Thyroid gland (tissue), 4 donors: Measurements from ENCODE around the gene PKNOX2. TPM values are rescaled to one million over a fixed set of nuclear protein-coding genes. Genes with fewer than 3 reads are reported as not detected.

ENCODE experiments used
- DNase-seq, 2 donors: peaks; one replicate each; pipeline ENCODE4 v3.0.0-alpha.2; 2019
- H3K27ac ChIP-seq, 3 donors: fragments of 200-600 bp; sonication (generic); 1 replicate in 2 of 3; 2 replicates in 1 of 3; pipeline ENCODE4 v1.5.1; 2016 to 2019; ENCODE audit warnings: mild to moderate bottlenecking in 1 of 3, moderate library complexity in 1 of 3
- H3K27me3 ChIP-seq: fragments of 200-600 bp; sonication (generic); one replicate; pipeline ENCODE4 v1.5.1; 2019
- H3K36me3 ChIP-seq, 2 donors: fragments of 200-600 bp; sonication (generic); one replicate each; pipeline ENCODE4 v1.5.1; 2016 to 2019
- H3K4me1 ChIP-seq, 2 donors: fragments of 200-600 bp; sonication (generic); one replicate each; pipeline ENCODE4 v1.5.1; 2017 to 2019
- H3K4me3 ChIP-seq, 3 donors: fragments of 200-600 bp; sonication (generic); replicated peaks in 1 of 3; 1 replicate in 2 of 3; 2 replicates in 1 of 3; pipeline ENCODE4 v1.5.1; 2016; ENCODE audit warnings: mild to moderate bottlenecking in 1 of 3
- H3K9me3 ChIP-seq: fragments of 200-600 bp; sonication (generic); one replicate; pipeline ENCODE4 v1.5.1; 2017
- CTCF ChIP-seq, 6 experiments: fragments of 200-600 bp in 3 of 6; fragments of 450-650 bp in 3 of 6; sonication (generic) in 3 of 6; IDR thresholded peaks; one replicate each; pipeline ENCODE4 v1.5.1; 2016 to 2019; ENCODE audit warnings: antibody characterized with exemption in 6 of 6, mild to moderate bottlenecking in 2 of 6, inconsistent platforms in 1 of 6, moderate library complexity in 1 of 6
- POLR2A ChIP-seq, 2 donors: fragments of 450-650 bp; IDR thresholded peaks; one replicate each; pipeline ENCODE4 v1.6.1; 2017; ENCODE audit warnings: antibody characterized with exemption in 2 of 2, mild to moderate bottlenecking in 2 of 2, moderate library complexity in 1 of 2
- WGBS, 2 donors: methylation state at CpG; one replicate each; pipeline ENCODE4 v1.1.5; 2017; 5-methylcytosine and 5-hydroxymethylcytosine counted together
- intact Hi-C: fragments of 100-400 bp; cut with DNase I; formaldehyde crosslinking; loops from one replicate; pipeline ENCODE4 v1.15.1; 2023
- total RNA-seq, 4 donors: library from RNA; depleted of rRNA; stranded (reverse); fragments of >200 nt; gene quantifications; one replicate each; pipeline ENCODE4 v1.2.3, GENCODE V29; 2016

Gene PKNOX2
- total RNA-seq, 4 donors from 2014 or later: 6.3 to 28.0 (median 18.7) TPM

GRCh38 chr11:125241104-125241503 lies 76.6 kb downstream of the PKNOX2 start:
- no peaks in the 10 kb centered on the region for H3K36me3 ChIP-seq
- no peak for DNase-seq
- H3K4me3 ChIP-seq: no peak overlapping the region
- TF ChIP-seq CTCF (IDR thresholded peaks at IDR 0.05) (no peak), POLR2A (IDR thresholded peaks at IDR 0.05) (no peak)
- no peaks in the 10 kb centered on the region for H3K27me3 ChIP-seq
- H3K4me1 ChIP-seq: peaks cover 0 to 9% of the 10 kb centered on the region in 2 donors
- no peak overlapping the region for H3K27ac ChIP-seq
- no peaks in the 10 kb centered on the region for H3K9me3 ChIP-seq
- intact Hi-C loops: no loop called here
- WGBS, 2 donors: 95 to 97% methylated on average over 5 of the region's 5 CpGs

GRCh38 chr11:125242141-125242775 lies 77.7 kb downstream of the PKNOX2 start:
- H3K36me3 ChIP-seq: no peaks in the 10 kb centered on the region
- WGBS, 2 donors: 88 to 94% methylated on average over 11 of the region's 11 CpGs
- no peaks in the 10 kb centered on the region for H3K9me3 ChIP-seq
- intact Hi-C loops: no loop called here
- TF ChIP-seq CTCF (IDR thresholded peaks at IDR 0.05): no peak
- no peak for TF ChIP-seq POLR2A (IDR thresholded peaks at IDR 0.05)
- no peak overlapping the region for H3K4me3 ChIP-seq
- peaks cover 0 to 12% of the 10 kb centered on the region in 2 donors for H3K4me1 ChIP-seq
- no peak overlapping the region for H3K27ac ChIP-seq
- no peaks in the 10 kb centered on the region for H3K27me3 ChIP-seq
- no peak for DNase-seq

GRCh38 chr11:125244166-125244565 lies 79.6 kb downstream of the PKNOX2 start:
- TF ChIP-seq POLR2A (IDR thresholded peaks at IDR 0.05) (no peak), CTCF (IDR thresholded peaks at IDR 0.05) (no peak)
- Histone ChIP-seq H3K27ac (no peak overlapping the region), H3K4me3 (no peak overlapping the region), H3K4me1 (peaks cover 0 to 17% of the 10 kb centered on the region in 2 donors), H3K9me3 (no peaks in the 10 kb centered on the region), H3K36me3 (no peaks in the 10 kb centered on the region), H3K27me3 (no peaks in the 10 kb centered on the region)
- DNase-seq: no peak
- WGBS, 2 donors: 81 to 100% methylated on average over 1 to 3 of the region's 4 CpGs
- intact Hi-C loops: no loop called here

GRCh38 chr11:125245299-125245698 lies 80.7 kb downstream of the PKNOX2 start:
- intact Hi-C loops: no loop called here
- peaks cover 0 to 17% of the 10 kb centered on the region in 2 donors for H3K4me1 ChIP-seq
- no peaks in the 10 kb centered on the region for H3K9me3 ChIP-seq
- 50 to 69% methylated on average over 1 to 4 of the region's 4 CpGs for WGBS, 2 donors
- no peak for DNase-seq
- no peak for TF ChIP-seq CTCF (IDR thresholded peaks at IDR 0.05)
- TF ChIP-seq POLR2A (IDR thresholded peaks at IDR 0.05): no peak
- H3K27me3 ChIP-seq: no peaks in the 10 kb centered on the region
- no peak overlapping the region for H3K4me3 ChIP-seq
- no peaks in the 10 kb centered on the region for H3K36me3 ChIP-seq
- no peak overlapping the region for H3K27ac ChIP-seq

- H3K36me3 ChIP-seq: no peaks in the 10 kb centered on the region
- 38 to 86% methylated on average over 1 to 2 of the region's 2 CpGs for WGBS, 2 donors
Observed at GRCh38 chr11:125247431-125247830, 82.9 kb downstream of the PKNOX2 start.

More at GRCh38 chr11:125247431-125247830, 82.9 kb downstream of the PKNOX2 start:
- Histone ChIP-seq H3K4me3 (no peak overlapping the region), H3K4me1 (peaks cover 0 to 25% of the 10 kb centered on the region in 2 donors), H3K27me3 (no peaks in the 10 kb centered on the region), H3K27ac (peak overlapping the region in 1 of 3 donors; percentile 22), H3K9me3 (no peaks in the 10 kb centered on the region)
- DNase-seq: peak; percentile 24 to 48
- TF ChIP-seq CTCF (IDR thresholded peaks at IDR 0.05) (no peak), POLR2A (IDR thresholded peaks at IDR 0.05) (no peak)
- intact Hi-C loops: no loop called here
